ENCODE measurements around the gene COX4I2. TPM values are rescaled to one million over a fixed set of nuclear protein-coding genes. Genes with fewer than 3 reads are reported as not detected.

COX4I2 gene
- total RNA-seq, 1 experiment from 2014 or later, result not detected

GRCh38 chr20:31676609-31676989 is 38.9 kb downstream of the COX4I2 start:
- no peak for DNase-seq (ENCODE audit: low spot score)

GRCh38 chr20:31677553-31678260 is 40.0 kb downstream of the COX4I2 start:
- no peak for DNase-seq (ENCODE audit: low spot score)

- no peak for DNase-seq (ENCODE audit: low spot score)
Measured at GRCh38 chr20:31678389-31679356, 41.0 kb downstream of the COX4I2 start.

- no peak for DNase-seq (ENCODE audit: low spot score)
Measured at GRCh38 chr20:31679357-31680285, 41.9 kb downstream of the COX4I2 start.

GRCh38 chr20:31680286-31681127 is 42.8 kb downstream of the COX4I2 start:
- no peak for DNase-seq (ENCODE audit: low spot score)

GRCh38 chr20:31681128-31681727 is 43.5 kb downstream of the COX4I2 start:
- no peak for DNase-seq (ENCODE audit: low spot score)

GRCh38 chr20:31681769-31682168 is 44.1 kb downstream of the COX4I2 start:
- DNase-seq (ENCODE audit: low spot score), result no peak

GRCh38 chr20:31682352-31682751 is 44.6 kb downstream of the COX4I2 start:
- DNase-seq (ENCODE audit: low spot score), result no peak

GRCh38 chr20:31682927-31683326 is 45.2 kb downstream of the COX4I2 start:
- no peak for DNase-seq (ENCODE audit: low spot score)

GRCh38 chr20:31684153-31685015 is 46.7 kb downstream of the COX4I2 start:
- DNase-seq (ENCODE audit: low spot score), result no peak

- DNase-seq (ENCODE audit: low spot score), result no peak
Measured at GRCh38 chr20:31685853-31686643, 48.3 kb downstream of the COX4I2 start.

GRCh38 chr20:31687777-31688176 is 50.1 kb downstream of the COX4I2 start:
- no peak for DNase-seq (ENCODE audit: low spot score)

GRCh38 chr20:31689141-31689540 is 51.4 kb downstream of the COX4I2 start:
- no peak for DNase-seq (ENCODE audit: low spot score)

- no peak for DNase-seq (ENCODE audit: low spot score)
Measured at GRCh38 chr20:31690124-31690666, 52.5 kb downstream of the COX4I2 start.

- DNase-seq (ENCODE audit: low spot score), result no peak
Measured at GRCh38 chr20:31691646-31692275, 54.0 kb downstream of the COX4I2 start.

- no peak for DNase-seq (ENCODE audit: low spot score)
Measured at GRCh38 chr20:31693402-31693801, 55.7 kb downstream of the COX4I2 start.

GRCh38 chr20:31693987-31694661 is 56.4 kb downstream of the COX4I2 start:
- no peak for DNase-seq (ENCODE audit: low spot score)

Data from H4 (cell line).